ENCODE results near the gene HELQ. TPM values are rescaled to one million over a fixed set of nuclear protein-coding genes. Genes with fewer than 3 reads are reported as not detected.

HELQ gene
- total RNA-seq, 4 donors from 2014 or later = 2.6 to 19.1 (median 7.4) TPM

- TF ChIP-seq EP300 (IDR thresholded peaks at IDR 0.05; ENCODE audit: low read depth) = no peak
- peak in 1 of 5 experiments; percentile 9 for TF ChIP-seq CTCF (IDR thresholded peaks at IDR 0.05)
- peak; percentile 19 for DNase-seq
- in situ Hi-C loops (cut with MboI; ENCODE audit: low pct_ligation_motif_present in 1 of 4, low pct_unique_long_range_greater_than_20kb in 1 of 4, low sequenced_read_pairs in 3 of 4) (no loop called here), intact Hi-C loops (cut with DNase I; ENCODE audit: low total_unique reads) (loop anchor here (5.0 kb wide), 1 partner anchor 1595 kb away; no protein-coding TSS in a partner anchor)
- 54 to 59% methylated on average over 6 to 9 of the region's 9 CpGs for WGBS, 2 donors (ENCODE audit: low coverage in 1 of 2)
- Histone ChIP-seq H3K4me1 (peaks cover 0 to 4% (median 2%) of the 10 kb centered on the region in 4 donors), H3K36me3 (no peaks in the 10 kb centered on the region), H3K27me3 (no peaks in the 10 kb centered on the region), H3K9me3 (no peaks in the 10 kb centered on the region), H3K4me3 (no peak overlapping the region), H3K27ac (no peak overlapping the region)
Measured at GRCh38 chr4:83362492-83363329, 92.9 kb downstream of the HELQ start.

- no peaks in the 10 kb centered on the region for H3K27me3 ChIP-seq
- H3K27ac ChIP-seq = no peak overlapping the region
- 90 to 91% methylated on average over 4 to 7 of the region's 7 CpGs for WGBS, 2 donors (ENCODE audit: low coverage in 1 of 2)
- no peak for TF ChIP-seq POLR2AphosphoS5 (IDR thresholded peaks at IDR 0.05)
- TF ChIP-seq CTCF (IDR thresholded peaks at IDR 0.05) = no peak
- TF ChIP-seq POLR2A (IDR thresholded peaks at IDR 0.05) = no peak
- TF ChIP-seq EP300 (IDR thresholded peaks at IDR 0.05; ENCODE audit: low read depth) = no peak
- peaks cover 0 to 11% (median 2%) of the 10 kb centered on the region in 4 donors for H3K4me1 ChIP-seq
- intact Hi-C loops (cut with DNase I; ENCODE audit: low total_unique reads) = loop anchor here (5.0 kb wide), 1 partner anchor 1594 kb away; no protein-coding TSS in a partner anchor
- H3K4me3 ChIP-seq = no peak overlapping the region
- in situ Hi-C loops (cut with MboI; ENCODE audit: low pct_ligation_motif_present in 1 of 4, low pct_unique_long_range_greater_than_20kb in 1 of 4, low sequenced_read_pairs in 3 of 4) = no loop called here
- no peak for DNase-seq
- no peaks in the 10 kb centered on the region for H3K9me3 ChIP-seq
- H3K36me3 ChIP-seq = no peaks in the 10 kb centered on the region
Measured at GRCh38 chr4:83361416-83362103, 94.1 kb downstream of the HELQ start.

- in situ Hi-C loops (cut with MboI; ENCODE audit: low pct_ligation_motif_present in 1 of 4, low pct_unique_long_range_greater_than_20kb in 1 of 4, low sequenced_read_pairs in 3 of 4) = no loop called here
- Histone ChIP-seq H3K27me3 (no peaks in the 10 kb centered on the region), H3K4me1 (peaks cover 0 to 11% (median 2%) of the 10 kb centered on the region in 4 donors), H3K27ac (no peak overlapping the region), H3K9me3 (no peaks in the 10 kb centered on the region), H3K4me3 (no peak overlapping the region), H3K36me3 (no peaks in the 10 kb centered on the region)
- 75 to 89% methylated on average over 4 of the region's 4 CpGs for WGBS, 2 donors (ENCODE audit: low coverage in 1 of 2)
- no peak for DNase-seq
- intact Hi-C loops (cut with DNase I; ENCODE audit: low total_unique reads) = loop anchor here (5.0 kb wide), 1 partner anchor 1593 kb away; no protein-coding TSS in a partner anchor
- TF ChIP-seq EP300 (IDR thresholded peaks at IDR 0.05; ENCODE audit: low read depth) (no peak), POLR2AphosphoS5 (IDR thresholded peaks at IDR 0.05) (no peak), CTCF (IDR thresholded peaks at IDR 0.05) (no peak), POLR2A (IDR thresholded peaks at IDR 0.05) (no peak)
Measured at GRCh38 chr4:83360018-83360417, 95.6 kb downstream of the HELQ start.

GRCh38 chr4:83358410-83358809 is 97.2 kb downstream of the HELQ start:
- no peak overlapping the region for H3K27ac ChIP-seq
- peaks cover 0 to 7% (median 1%) of the 10 kb centered on the region in 4 donors for H3K4me1 ChIP-seq
- in situ Hi-C loops (cut with MboI; ENCODE audit: low pct_ligation_motif_present in 1 of 4, low pct_unique_long_range_greater_than_20kb in 1 of 4, low sequenced_read_pairs in 3 of 4) (no loop called here), intact Hi-C loops (cut with DNase I; ENCODE audit: low total_unique reads) (no loop called here)
- no peak overlapping the region for H3K4me3 ChIP-seq
- H3K27me3 ChIP-seq = no peaks in the 10 kb centered on the region
- peaks cover 0 to 3% of the 10 kb centered on the region in 2 donors for H3K9me3 ChIP-seq
- H3K36me3 ChIP-seq = no peaks in the 10 kb centered on the region
- TF ChIP-seq POLR2A (IDR thresholded peaks at IDR 0.05) (no peak), EP300 (IDR thresholded peaks at IDR 0.05; ENCODE audit: low read depth) (no peak), CTCF (IDR thresholded peaks at IDR 0.05) (no peak), POLR2AphosphoS5 (IDR thresholded peaks at IDR 0.05) (no peak)
- no peak for DNase-seq
- WGBS, 2 donors (ENCODE audit: low coverage in 1 of 2) = 72 to 94% methylated on average over 1 of the region's 1 CpG
